DOHH2 (cell line): ENCODE results near the gene TRAF3IP3.

Experiments
- CTCF ChIP-seq: fragments of 200-600 bp; sonication (generic); IDR thresholded peaks from one replicate; pipeline ENCODE4 v1.5.1; 2014; ENCODE audit warnings: antibody characterized with exemption, mild to moderate bottlenecking, low read depth, low read length; ENCODE audit not compliant: poor library complexity, severe bottlenecking
- EZH2phosphoT487 ChIP-seq: fragments of 200-600 bp; sonication (generic); IDR thresholded peaks from 2 replicates; pipeline ENCODE4 v1.6.1; 2017; ENCODE audit warnings: borderline replicate concordance, mild to moderate bottlenecking, antibody characterized with exemption, low read length, moderate library complexity, mixed read lengths

GRCh38 chr1:209733409-209734192, 22.3 kb upstream of the TRAF3IP3 start:
- no peak for TF ChIP-seq CTCF
- no peak for TF ChIP-seq EZH2phosphoT487
